GM18868 (cell line): ENCODE measurements around the gene CAGE1.
"Not testable (repeated sequence)": the region's sequence is repeated elsewhere in the genome, so short reads cannot be mapped to it uniquely, and the experiment has no call there.

Experiments used
- ATAC-seq: cut with Tn5 transposase; IDR thresholded peaks from one replicate; pipeline ENCODE4 v1.9.1; 2021; ENCODE audit warnings: mild to moderate bottlenecking, moderate library complexity; ENCODE audit not compliant: unreplicated experiment

Gene CAGE1

DNA sequence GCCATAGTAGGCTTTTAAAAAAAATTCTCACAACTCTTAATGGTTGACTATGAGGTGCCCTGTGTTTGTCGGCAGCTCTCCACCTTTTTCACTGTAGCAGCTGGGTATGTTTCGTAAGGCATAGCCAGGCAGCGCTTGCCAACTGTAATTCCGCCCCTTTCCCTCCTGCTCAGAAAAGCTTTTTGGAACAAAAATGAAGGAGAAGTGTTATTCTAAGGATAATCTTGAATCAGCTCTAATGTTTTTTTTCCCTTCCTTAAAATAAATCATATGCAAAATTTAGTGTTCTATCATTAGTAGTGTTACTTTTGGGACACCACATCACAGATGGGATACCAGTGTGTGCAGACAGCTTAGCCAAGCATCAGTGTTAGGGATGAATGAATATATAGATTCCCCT lies 21.3 kb upstream of the CAGE1 start:
- ATAC-seq = no peak

DNA sequence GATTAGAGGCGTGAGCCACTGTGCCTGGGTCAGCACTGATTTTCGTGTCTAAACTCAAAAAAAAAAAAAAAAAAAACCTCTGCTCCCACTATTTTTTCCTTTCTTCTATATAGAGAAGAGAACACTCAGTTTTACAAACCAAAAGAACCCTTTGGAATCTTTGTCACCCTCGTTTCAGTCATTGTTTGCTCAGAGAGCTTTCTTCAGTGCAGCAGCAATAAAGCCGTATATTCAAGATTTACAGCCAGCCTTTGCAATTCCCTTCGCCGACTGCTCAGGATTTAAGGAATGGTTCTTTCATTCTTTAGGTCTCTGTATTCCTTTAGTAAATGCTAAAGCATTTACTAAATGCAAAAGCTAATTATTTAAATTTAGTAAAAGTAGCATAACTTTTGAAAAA lies 20.2 kb upstream of the CAGE1 start:
- ATAC-seq = no peak

DNA sequence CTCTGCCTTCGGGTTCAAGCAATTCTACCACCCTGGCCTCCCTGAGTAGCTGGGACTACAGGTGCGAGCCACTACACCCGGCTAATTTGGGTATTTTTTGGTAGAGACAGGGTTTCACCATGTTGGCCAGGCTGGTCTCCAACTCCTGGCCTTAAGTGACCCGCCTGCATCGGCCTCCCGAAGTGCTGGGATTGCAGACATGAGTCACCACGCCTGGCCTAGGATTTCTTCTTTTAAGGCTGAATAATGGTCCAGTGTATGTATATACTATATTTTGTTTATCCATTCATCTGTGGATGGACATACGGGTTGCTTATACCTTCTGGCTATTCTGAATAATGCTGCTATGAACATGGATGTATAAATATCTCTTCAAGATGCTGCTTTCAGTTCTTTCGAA lies 17.2 kb upstream of the CAGE1 start:
- ATAC-seq = no peak

DNA sequence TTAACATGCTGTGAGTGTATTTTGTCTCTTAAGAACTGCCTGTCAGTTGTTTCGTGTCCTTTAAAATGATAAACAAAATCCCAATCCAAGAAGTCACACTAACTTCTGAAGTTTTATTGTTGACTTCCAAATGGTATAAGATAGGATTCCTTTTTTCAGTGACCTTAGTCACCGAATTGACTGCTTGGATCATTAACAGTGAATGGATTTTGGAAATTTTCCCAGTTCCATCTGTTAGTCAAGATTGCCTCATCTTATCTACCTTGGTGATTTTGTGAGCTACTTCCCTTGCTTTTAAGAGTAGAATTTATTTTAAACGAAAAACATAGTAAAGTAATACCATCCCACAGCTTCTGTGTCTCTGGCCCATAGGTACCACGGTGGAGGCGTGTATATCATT lies 15.0 kb upstream of the CAGE1 start:
- ATAC-seq = no peak

GRCh38 chr6:7402716-7403115 lies 13.2 kb upstream of the CAGE1 start:
- no peak for ATAC-seq

DNA sequence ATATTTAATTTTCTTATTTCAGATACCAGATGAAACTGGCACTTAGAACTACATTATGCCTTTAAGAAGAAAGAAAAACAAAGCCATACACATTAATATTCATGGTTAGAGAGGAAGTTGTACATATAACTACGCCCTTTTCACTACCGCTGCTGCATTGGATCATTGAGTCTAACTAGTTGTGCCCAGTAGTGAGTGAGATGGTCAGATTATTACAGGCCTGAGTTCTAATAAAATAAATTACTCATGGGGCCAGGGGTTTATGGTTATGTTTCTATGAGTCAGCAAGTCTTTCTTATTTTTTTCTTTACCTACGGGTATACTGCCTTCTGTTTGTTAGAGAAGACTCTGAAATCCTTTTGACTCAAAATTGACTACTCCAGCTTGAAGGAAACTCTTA lies 11.5 kb upstream of the CAGE1 start:
- ATAC-seq = no peak

GRCh38 chr6:7392402-7392801 lies 2.9 kb upstream of the CAGE1 start:
- no peak for ATAC-seq

- no peak for ATAC-seq
Measured at GRCh38 chr6:7391151-7391550, 1.6 kb upstream of the CAGE1 start.

- ATAC-seq = no peak
Measured at GRCh38 chr6:7390226-7390878, 810 bp upstream of the CAGE1 start.

GRCh38 chr6:7389162-7389450 lies 436 bp downstream of the CAGE1 start:
- no peak for ATAC-seq

DNA sequence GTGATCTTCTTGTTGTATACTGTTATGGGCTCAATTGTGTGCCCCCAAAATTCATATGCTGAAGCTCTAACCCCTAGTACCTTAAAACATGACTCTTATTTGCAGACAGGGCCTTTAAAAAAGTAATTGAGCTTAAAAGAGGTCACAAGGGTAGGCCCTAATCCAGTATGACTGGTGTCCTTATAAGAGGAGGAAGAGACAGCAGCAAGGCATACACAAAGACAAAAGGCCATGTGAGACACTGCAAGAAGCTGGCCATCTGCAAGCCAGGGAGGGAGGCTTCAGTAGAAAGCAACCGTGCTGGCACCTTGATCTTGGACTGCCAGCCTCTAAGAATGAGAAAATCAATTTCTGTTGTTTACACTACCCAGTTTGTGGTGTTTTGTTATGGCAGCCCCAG lies 8.4 kb downstream of the CAGE1 start:
- no peak for ATAC-seq

DNA sequence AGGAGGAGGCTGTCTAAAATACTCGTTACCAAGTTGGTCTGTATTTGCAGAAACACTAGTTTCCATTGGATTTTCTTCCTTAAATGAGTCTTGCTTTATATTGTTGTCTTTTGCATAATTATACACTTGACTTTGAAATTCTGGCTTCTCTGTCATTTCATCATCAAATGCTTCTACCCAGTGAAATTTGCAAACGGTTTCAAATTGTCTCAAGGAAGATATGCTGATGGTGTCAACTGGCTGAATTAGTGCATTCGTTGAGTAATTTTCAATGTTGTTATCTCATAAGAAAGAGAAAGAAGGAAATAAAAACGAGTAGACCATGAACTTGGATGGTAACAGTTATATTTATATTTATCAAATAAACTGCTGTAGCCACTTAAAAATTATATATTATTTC lies 10.8 kb downstream of the CAGE1 start:
- ATAC-seq = no peak

GRCh38 chr6:7377961-7378360 lies 11.6 kb downstream of the CAGE1 start:
- no peak for ATAC-seq

- ATAC-seq = no peak
Measured at GRCh38 chr6:7373739-7374138, 15.8 kb downstream of the CAGE1 start.

DNA sequence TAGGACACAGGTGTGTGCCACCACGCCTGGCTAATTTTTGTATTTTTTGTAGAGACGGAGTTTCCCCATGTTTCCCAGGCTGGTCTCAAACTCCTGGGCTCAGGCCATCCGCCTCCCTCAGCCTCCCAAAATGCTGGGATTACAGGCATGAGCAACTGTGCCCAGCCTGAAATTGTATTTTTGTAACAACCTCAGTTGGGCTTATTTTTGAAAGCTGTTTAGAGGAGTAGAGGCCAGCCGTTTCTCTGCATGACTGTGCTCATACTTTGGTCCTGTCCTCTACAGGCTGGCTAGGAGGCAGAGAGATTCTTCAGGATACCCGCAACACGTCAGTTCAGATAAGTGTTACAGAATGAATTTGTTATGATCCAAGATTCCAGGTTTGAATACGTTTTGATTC lies 22.1 kb downstream of the CAGE1 start:
- no peak for ATAC-seq

- not testable (repeated sequence) for ATAC-seq
Measured at GRCh38 chr6:7351916-7352315, 37.6 kb downstream of the CAGE1 start.

DNA sequence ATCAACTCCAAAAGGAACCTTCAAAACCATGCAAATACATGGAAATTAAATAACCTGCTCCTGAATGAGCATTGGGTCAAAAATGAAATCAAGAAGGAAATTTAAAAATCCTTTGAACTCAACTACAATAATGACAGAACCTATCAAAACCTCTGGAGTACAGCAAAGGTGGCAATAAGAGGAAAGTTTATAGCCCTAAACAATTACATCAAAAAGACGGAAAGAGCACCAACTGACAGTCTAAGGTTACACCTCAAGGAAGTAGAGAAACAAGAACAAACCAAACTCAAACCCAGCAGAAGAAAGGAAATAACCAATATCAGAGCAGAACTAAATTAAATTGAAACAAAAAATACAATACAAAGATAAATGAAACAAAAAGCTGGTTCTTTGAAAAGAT lies 39.0 kb downstream of the CAGE1 start:
- not testable (repeated sequence) for ATAC-seq

GRCh38 chr6:7347551-7347997 lies 42.0 kb downstream of the CAGE1 start:
- not testable (repeated sequence) for ATAC-seq

GRCh38 chr6:7344773-7345450 lies 44.6 kb downstream of the CAGE1 start:
- not testable (repeated sequence) for ATAC-seq

DNA sequence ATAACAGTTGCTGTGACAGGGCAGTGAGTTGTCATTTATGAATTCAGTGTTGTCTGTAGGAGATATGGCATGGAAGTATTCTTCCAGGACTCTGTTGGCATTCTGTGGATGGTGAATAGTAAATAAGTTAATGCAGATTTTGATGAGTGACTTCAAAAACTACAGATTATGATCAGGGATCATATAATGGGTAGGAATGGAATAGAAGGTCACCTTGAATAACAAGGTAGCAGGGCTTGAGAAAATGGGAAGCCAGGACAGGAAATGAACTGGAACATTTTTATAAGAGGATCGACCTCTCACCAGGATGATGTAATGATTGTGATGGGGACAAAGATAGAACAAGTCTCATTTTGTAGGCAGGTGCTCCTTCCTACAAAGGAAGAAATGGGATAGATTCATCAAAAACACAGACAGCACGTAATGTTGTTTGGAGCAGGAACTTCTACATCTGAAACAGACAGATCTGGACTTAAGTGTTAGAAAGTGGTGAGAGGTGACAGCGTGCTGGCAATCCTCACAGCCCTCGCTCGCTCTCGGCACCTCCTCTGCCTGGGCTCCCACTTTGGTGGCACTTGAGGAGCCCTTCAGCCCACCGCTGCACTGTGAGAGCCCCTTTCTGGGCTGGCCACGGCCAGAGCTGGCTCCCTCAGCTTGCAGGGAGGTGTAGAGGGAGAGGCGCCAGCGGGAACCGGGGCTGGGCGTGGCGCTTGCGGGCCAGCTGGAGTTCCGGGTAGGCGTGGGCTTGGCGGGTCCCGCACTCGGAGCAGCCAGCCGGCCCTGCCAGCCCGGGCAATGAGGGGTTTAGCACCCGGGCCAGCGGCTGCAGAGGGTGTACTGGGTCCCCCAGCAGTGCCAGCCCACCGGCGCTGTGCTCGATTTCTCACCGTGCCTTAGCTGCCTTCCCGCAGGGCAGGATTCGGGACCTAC lies 45.7 kb downstream of the CAGE1 start:
- ATAC-seq = no peak

- ATAC-seq = peak; percentile 85
Measured at GRCh38 chr6:7341989-7342742, 47.4 kb downstream of the CAGE1 start.
